Activated CD8-positive, alpha-beta memory T cell treated with anti-CD3 and anti-CD28 coated beads, Interleukin-2, amount 50 U/mL, for 24 hours (primary cell): Measurements from ENCODE around the gene TBC1D2B.
"Not testable (repeated sequence)": the region's sequence is repeated elsewhere in the genome, so short reads cannot be mapped to it uniquely, and the experiment has no call there.

ENCODE experiments used
- DNase-seq: peaks from one replicate; pipeline ENCODE4 v3.0.0-alpha.2; 2020; ENCODE audit errors: extremely low read depth

Gene TBC1D2B

GRCh38 chr15:78003539-78004008, 73.9 kb downstream of the TBC1D2B start:
- no peak for DNase-seq

DNA sequence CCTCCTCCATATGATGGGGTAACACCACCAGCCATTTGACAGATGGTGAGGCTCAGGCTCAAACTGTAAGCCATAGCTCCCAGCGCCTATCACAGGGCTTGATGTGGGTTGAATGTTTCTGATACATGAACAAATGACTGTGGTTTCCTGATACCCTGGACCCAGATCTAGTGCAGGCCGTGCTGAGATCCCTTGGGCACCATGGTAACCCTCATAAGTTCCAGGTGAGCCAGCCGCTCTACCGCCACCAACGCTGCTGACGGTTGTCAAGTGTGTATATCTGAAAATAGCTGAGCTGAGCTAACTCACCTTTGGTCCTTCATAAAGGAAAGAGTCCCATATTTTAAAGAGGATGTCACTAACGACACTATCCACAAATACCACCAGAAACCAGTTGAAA, 74.5 kb downstream of the TBC1D2B start:
- DNase-seq: no peak

- DNase-seq: no peak
These were observed 75.9 kb downstream of the TBC1D2B start for GRCh38 chr15:78001656-78002055.

DNA sequence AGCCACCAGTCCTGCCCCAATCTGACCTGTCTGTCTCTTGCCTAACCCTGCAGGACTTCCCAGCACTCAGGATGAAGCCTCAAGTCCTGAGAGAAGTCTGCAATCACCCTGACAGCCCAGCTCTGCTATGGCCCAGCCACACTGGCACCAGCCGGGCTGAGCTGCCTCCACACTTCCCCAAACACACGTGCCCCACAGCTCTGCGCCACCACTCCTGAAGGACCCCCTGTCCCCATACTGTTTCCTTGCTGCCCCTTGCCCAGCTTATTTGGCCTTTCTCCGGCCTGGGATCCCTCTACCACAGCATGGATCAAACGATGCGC, 76.6 kb downstream of the TBC1D2B start:
- DNase-seq: no peak

GRCh38 chr15:78000091-78000926, 77.2 kb downstream of the TBC1D2B start:
- peak; percentile 23 for DNase-seq

- DNase-seq: no peak
These were observed 78.0 kb downstream of the TBC1D2B start for GRCh38 chr15:77999486-77999885.

GRCh38 chr15:77998592-77998991, 78.9 kb downstream of the TBC1D2B start:
- DNase-seq: no peak

DNA sequence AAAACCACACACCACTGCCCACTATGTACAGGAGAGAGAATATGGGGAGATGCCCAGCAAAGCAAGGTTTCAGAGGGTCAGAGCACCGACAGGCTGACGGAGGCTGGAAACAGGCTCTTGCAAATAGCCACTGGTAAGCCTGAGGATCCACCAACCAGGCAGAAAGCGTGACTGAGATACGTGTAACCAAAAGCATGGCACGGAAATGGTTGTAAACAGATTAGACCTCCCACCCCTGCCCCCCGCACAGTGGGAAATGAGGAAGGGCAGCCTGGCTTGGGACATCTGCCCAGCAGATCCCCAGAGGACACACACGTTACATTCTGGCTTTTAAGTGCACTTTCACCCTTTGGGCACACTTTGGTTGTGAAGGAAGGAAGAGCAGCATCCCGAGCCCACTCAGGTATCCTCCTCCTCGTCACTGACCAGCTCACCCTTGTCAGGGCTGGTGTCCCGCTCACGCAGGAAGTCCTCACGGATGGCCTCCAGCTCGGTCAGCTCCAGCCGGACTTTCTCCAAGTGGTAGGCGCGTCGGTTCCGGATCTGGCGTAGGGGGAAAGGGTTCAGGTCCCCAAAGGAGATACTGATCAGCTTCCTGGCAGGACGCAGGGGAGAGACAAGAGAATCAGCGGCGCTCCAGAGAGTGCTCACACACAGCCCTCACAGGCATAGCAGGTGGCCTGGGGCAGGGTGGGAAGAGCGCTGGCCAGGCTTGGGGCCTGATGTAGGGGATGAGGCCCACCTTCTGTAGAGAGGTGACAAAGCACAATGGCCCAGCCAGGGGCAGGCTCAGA, 79.6 kb downstream of the TBC1D2B start:
- not testable (repeated sequence) for DNase-seq

GRCh38 chr15:77997221-77997620, 80.3 kb downstream of the TBC1D2B start:
- not testable (repeated sequence) for DNase-seq

- DNase-seq: not testable (repeated sequence)
These were observed 80.8 kb downstream of the TBC1D2B start for GRCh38 chr15:77996713-77997171.

GRCh38 chr15:77996226-77996625, 81.3 kb downstream of the TBC1D2B start:
- not testable (repeated sequence) for DNase-seq

DNA sequence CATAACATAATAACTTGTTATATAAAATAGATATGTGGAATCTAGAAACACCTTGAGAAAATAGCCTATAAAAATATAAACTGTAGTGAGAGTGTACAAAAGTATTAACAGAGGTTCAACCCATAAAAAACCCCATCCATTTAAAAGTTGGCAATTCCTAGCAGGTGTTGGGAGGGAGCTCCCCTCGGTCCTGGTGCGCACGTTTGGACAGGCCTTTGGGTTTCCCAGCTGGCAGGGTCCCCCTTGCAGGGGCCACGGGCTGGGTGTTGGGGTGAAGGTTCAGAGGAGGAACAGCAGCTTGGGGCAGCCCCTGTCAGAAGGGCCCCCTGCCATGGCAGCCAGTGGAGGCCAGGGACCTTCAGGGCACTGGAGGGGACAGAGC, 82.0 kb downstream of the TBC1D2B start:
- DNase-seq: not testable (repeated sequence)

DNA sequence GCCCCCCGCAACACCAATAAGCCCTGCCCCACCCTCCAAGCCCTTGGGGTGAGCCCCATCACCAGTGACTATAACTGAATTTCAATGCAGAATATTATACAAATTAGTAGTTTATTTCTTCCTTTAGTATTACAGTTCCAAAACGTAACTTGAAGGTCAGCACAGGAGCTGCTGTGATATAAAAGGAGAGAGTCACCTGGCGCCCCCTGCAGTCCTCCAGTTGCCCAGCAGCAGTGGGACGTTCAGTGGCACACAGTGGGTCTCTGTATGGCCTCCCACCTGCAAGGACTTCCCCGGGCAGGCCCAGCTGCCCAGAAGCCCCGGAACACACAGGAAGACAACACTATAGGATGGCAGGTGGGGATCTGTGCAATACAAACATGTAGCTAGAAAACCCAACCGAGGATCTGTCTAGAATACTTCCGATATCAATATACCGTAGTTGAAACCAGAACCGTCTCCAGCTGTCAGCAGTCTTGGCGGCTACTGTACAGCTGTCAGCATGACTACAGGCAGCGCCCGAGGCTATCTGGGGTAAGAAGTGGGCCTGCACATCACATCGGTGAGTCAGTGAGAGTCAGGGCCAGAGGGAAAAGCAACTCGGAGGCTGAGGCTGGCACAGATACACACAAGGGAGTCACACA, 82.5 kb downstream of the TBC1D2B start:
- DNase-seq: not testable (repeated sequence)

DNA sequence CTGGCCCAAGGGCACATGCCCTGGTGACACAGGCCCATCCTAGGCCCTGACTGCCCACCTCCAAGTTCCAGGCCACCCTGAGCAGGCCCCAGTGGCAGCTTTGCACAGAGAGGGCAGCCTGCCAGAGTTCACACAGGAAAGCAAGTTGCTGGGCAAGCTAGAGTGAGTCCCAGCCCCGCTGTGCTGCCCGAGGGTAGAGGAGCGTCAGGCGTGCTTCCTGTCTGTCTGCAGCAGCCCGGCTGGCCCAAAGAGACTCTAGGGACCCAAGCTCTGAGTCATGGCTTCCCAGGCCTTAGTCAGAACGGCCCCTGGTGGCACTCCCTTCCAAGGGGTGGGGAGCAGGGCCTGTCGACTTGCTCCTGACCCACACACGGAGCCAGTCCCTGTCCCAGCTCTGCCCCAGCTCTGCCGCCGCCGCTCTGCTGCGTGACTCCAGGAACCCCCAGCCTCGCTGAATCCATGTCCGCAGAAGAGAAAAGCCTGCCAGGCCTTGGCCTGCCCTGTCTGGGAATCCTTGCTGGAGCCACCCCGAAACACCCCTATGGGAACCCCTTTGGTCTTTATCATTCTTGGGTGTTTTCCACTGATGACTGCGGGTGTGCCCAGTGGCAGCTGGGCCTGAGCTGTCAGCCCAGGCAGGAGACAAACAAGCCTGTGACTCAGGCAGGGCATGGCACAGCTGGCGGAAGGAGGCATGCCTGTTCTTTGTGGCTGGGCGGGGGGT, 83.4 kb downstream of the TBC1D2B start:
- not testable (repeated sequence) for DNase-seq

DNA sequence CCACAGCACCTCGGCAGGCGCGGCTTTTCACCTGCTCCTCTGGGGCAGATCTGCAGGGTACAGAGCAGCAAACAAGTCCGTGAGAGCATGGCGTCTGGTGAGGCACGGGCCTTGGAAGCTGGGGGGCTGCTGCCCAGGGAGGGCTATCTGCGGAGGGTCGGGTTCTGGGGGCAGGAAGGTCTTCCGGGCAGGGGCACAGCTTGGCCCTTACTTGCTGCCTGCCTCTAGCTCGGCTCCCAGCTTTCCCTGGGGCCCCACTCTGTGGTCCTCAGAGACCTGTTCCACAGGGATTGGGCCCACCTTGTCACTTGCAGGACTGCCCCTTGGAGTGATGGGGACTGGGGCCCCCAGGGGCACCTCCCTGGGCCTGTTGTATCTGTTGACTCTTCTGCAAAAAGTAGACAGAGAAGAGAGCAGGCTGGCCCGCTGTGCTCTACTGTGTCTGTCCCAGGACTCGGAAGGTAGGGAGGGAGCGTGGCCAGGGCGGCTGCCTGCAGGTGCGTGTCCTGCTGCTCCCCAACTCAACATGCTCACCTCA, 84.1 kb downstream of the TBC1D2B start:
- no peak for DNase-seq

DNA sequence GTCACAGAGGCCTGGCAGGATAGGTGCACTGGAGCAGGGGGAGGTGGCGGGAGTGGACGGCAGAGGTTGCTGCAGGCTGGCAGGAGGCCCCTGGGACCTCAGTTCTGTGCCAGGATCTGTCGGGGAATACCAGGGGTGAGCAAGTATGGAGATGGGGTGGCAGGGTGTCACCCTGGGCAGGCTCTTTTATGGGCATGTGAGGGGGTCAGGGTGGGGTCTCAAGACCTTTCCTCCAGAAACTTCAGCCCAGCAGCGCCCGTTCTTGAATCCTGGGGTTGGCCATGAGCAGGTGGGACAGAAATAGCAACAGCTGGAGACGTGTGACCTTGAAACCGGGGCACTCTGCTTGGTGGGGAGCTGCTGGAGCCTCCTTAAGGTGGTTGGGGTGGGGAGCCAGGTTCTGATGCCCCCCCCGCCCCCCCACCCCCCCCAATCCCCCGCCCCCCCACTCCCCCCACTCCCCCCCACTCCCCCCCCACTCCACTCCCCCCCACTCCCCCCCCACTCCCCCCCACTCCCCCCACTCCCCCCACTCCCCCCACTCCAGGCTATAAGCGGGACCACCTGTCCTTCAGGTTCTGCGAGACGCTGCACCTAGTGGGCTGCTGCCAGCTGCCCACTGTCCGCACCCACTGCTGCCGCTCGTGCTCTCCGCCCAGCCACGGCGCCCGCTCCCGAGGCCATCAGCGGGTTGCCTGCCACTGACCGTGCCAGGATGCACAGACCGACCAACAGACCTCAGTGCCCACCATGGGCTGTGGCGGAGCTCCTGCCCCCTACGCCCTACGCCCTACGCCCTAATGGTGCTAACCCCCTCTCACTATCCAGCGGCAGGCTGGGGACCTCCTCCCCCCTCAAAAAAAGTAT, 84.9 kb downstream of the TBC1D2B start:
- DNase-seq: no peak

DNA sequence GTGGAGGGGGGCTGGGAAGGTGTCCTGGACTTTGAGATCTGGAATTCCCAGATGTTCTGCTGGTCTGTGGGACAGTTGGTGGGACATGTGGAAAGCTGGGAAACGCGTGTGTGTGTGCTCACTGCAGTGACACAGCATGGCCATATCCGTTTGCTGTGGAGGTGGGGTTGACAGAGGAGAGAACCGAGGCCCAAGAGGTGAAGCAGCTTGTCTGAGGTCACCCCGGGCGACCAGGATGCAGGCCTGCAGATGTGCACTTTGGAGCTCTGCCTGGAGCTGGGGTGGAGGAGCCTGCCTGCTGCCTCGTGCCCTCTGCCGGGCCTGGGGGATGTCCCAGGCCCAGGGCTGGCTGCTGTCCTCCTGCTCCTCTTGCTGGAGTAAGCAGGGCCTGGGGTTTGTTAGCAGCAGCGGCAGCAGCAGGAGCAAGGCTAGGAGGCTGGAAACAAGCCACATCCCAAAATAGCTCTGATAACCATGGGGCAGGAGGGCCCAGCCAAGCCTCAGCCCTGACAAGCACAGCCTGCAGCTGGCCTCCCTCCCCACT, 85.8 kb downstream of the TBC1D2B start:
- DNase-seq: not testable (repeated sequence)

DNA sequence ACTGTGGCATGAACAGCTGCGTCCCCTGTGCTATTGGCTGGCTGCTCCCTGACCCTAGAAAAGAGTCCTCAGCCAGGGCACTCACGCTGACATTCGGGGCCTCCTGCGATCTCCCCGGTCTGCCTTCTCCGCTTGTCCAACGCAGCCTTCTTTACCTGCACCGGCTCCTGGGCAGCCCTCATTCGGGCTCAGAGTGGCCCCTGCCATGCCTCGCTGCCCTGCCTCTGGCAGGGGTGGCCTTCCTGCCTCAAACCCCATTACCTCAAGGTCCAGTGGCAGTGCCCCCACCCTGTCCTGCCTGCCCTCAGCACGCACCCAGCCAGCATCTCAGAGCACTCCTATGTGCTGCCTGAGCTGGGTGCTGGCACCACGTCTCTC, 86.5 kb downstream of the TBC1D2B start:
- DNase-seq: no peak

DNA sequence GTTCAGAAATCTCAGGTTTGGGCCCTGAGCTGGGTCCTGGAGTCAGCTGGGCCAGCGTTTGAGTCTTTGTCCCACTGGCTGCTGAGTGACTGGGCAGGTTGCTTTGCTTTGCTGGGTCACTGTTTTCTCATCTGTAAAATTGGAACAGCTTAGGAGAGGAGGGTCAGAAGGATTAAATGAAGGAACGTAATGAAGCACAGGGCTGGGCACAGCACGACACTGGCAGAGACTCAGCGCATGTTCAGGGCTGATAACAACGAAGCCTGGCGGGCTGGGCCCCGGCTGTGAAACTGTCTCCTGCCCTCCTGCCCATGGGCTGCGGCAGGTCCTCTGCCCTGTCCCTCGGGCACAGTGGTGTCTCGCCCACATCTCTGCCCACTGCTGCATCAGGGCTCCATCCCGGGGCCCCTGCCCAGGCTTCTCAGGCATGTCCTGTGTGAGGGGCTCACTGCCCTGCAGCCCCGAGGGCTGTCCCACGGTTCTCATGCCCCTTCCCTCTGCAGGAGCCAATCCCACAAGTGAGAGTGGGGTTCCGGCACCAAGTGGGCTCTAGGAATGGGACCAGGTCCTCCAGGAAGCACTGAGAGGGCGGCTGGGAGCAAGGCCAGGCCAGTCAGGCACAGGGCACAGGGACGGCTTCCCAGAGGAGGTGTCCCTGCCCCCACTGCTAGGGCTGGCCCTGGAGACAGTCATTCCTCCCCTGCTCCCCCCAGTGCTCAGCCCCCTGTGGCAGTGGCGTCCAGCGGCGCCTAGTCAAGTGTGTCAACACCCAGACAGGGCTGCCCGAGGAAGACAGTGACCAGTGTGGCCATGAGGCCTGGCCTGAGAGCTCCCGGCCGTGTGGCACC, 88.0 kb downstream of the TBC1D2B start:
- DNase-seq: no peak
